SK-N-SH (cell line): ENCODE data around the gene NRCAM. TPM values are rescaled to one million over a fixed set of nuclear protein-coding genes. Genes with fewer than 3 reads are reported as not detected.

ENCODE experiments used
- CTCF ChIA-PET: fragments of 300-600, 350-600 bp; formaldehyde crosslinking; extraction: SDS; loops from one replicate; lab custom pipeline; 2021; lab: Yijun Ruan, JAX
- POLR2A ChIA-PET: fragments of 350-600 bp; sonication (Branson Sonifier 250); formaldehyde crosslinking; extraction: SDS; loops from one replicate; lab custom pipeline; 2020; ENCODE audit warnings: antibody characterized with exemption, inconsistent platforms; lab: Yijun Ruan, JAX
- DNase-seq: peaks from one replicate; pipeline ENCODE4 v3.0.0; 2012
- H2AFZ ChIP-seq: fragments of 200-600 bp; sonication (generic); 2 replicates; pipeline ENCODE4 v1.8.1; 2016; ENCODE audit warnings: antibody characterized with exemption, mild to moderate bottlenecking, low read depth
- H3F3A ChIP-seq: fragments of 200-600 bp; sonication (generic); replicated peaks from 2 replicates; pipeline ENCODE3; 2016; ENCODE audit warnings: antibody characterized with exemption, mild to moderate bottlenecking; ENCODE audit not compliant: insufficient read depth
- H3K27ac ChIP-seq, 2 experiments: fragments of 200-500 bp in 1 of 2; fragments of 200-600 bp in 1 of 2; sonication (Bioruptor generic) in 1 of 2; sonication (generic), shearing (Covaris generic) in 1 of 2; 2 replicates each; pipeline versions ENCODE4 v1.5.1 to v1.6.1; 2014 to 2016; ENCODE audit warnings: low read depth in 2 of 2, inconsistent platforms in 1 of 2, low read length in 1 of 2, mild to moderate bottlenecking in 1 of 2, mixed read lengths in 1 of 2
- H3K27me3 ChIP-seq: fragments of 200-600 bp; sonication (generic), shearing (Covaris generic); 2 replicates; pipeline ENCODE4 v1.6.1; 2016; ENCODE audit warnings: mixed run types; ENCODE audit not compliant: insufficient read depth
- H3K36me3 ChIP-seq, 2 experiments: fragments of 200-500 bp in 1 of 2; fragments of 200-600 bp in 1 of 2; sonication (Bioruptor generic) in 1 of 2; sonication (generic) in 1 of 2; replicated peaks in 1 of 2; 2 replicates each; pipeline versions ENCODE3 to v1.5.1; 2014 to 2016; ENCODE audit warnings: low read length in 1 of 2, mild to moderate bottlenecking in 1 of 2; ENCODE audit not compliant: insufficient read depth in 2 of 2, control insufficient read depth in 1 of 2
- H3K4me1 ChIP-seq, 2 experiments: fragments of 200-500 bp in 1 of 2; fragments of 200-600 bp in 1 of 2; sonication (Bioruptor generic) in 1 of 2; sonication (generic), shearing (Covaris generic) in 1 of 2; 2 replicates each; pipeline versions ENCODE4 v1.5.1 to v1.6.1; 2014 to 2016; ENCODE audit warnings: low read depth in 1 of 2, low read length in 1 of 2, mixed run types in 1 of 2; ENCODE audit not compliant: insufficient read depth in 2 of 2, control insufficient read depth in 1 of 2
- H3K4me2 ChIP-seq: fragments of 200-600 bp; sonication (generic), shearing (Covaris generic); 2 replicates; pipeline ENCODE4 v1.6.1; 2017; ENCODE audit warnings: mixed run types
- H3K4me3 ChIP-seq, 2 experiments: fragments of 200-500 bp in 1 of 2; fragments of 200-600 bp in 1 of 2; sonication (Bioruptor generic) in 1 of 2; sonication (generic), shearing (Covaris generic) in 1 of 2; 2 replicates each; pipeline versions ENCODE4 v1.5.1 to v1.8.1; 2014 to 2016; ENCODE audit warnings: low read depth in 2 of 2, inconsistent platforms in 1 of 2, low read length in 1 of 2, mild to moderate bottlenecking in 1 of 2, mixed read lengths in 1 of 2, moderate library complexity in 1 of 2
- H3K79me2 ChIP-seq: fragments of 200-600 bp; sonication (generic); 2 replicates; pipeline ENCODE4 v1.8.1; 2017; ENCODE audit warnings: mild to moderate bottlenecking; ENCODE audit not compliant: insufficient read depth
- H3K9ac ChIP-seq: fragments of 200-600 bp; sonication (generic); 2 replicates; pipeline ENCODE4 v1.6.1; 2017; ENCODE audit warnings: mixed run types
- H3K9me2 ChIP-seq: fragments of 200-600 bp; sonication (generic); 2 replicates; pipeline ENCODE4 v1.6.1; 2017; ENCODE audit warnings: mixed run types
- H3K9me3 ChIP-seq: fragments of 200-600 bp; sonication (generic); 2 replicates; pipeline ENCODE4 v1.6.1; 2017; ENCODE audit warnings: mixed run types, mild to moderate bottlenecking, moderate library complexity
- H4K20me1 ChIP-seq: fragments of 200-600 bp; sonication (generic); 2 replicates; pipeline ENCODE4 v1.6.1; 2017; ENCODE audit warnings: mild to moderate bottlenecking, mixed run types; ENCODE audit not compliant: insufficient read depth
- FOXJ3 ChIP-seq: sonication (generic); formaldehyde crosslinking; IDR thresholded peaks from 2 replicates; pipeline ENCODE4 v1.5.1; 2020; ENCODE audit warnings: mild to moderate bottlenecking, missing genetic modification reagents
- GATA2 ChIP-seq: sonication (generic); formaldehyde crosslinking; IDR thresholded peaks from 2 replicates; pipeline ENCODE4 v1.5.0; 2020; ENCODE audit warnings: mild to moderate bottlenecking, missing genetic modification reagents
- RAD21 ChIP-seq: IDR thresholded peaks from 2 replicates; pipeline ENCODE4 v1.6.1; 2012; ENCODE audit warnings: mild to moderate bottlenecking, low read length
- SIN3A ChIP-seq: IDR thresholded peaks from 2 replicates; pipeline ENCODE4 v1.6.1; 2012; ENCODE audit warnings: low read depth, mild to moderate bottlenecking, low read length, moderate library complexity, borderline replicate concordance
- SMC3 ChIP-seq: IDR thresholded peaks from 2 replicates; pipeline ENCODE4 v1.6.1; 2012; ENCODE audit warnings: low read depth, low read length, improper control_type of control experiment
- YY1 ChIP-seq: IDR thresholded peaks from 2 replicates; pipeline ENCODE4 v1.4.0; 2012; ENCODE audit warnings: low read depth, mild to moderate bottlenecking
- WGBS: methylation state at CpG from one replicate; pipeline ENCODE4 v1.1.6; 2017; ENCODE audit warnings: low lambda C conversion rate; 5-methylcytosine and 5-hydroxymethylcytosine counted together
- polyA plus RNA-seq, 3 experiments: library from polyadenylated mRNA; depleted of rRNA; stranded (reverse); fragments of >200 nt; gene quantifications; 2 replicates each; pipeline ENCODE4 v1.2.3, GENCODE V29; 2012
- TF ChIP-seq, protein P1 (sequence below): fragments of 150-350 bp; IDR thresholded peaks from 2 replicates; pipeline ENCODE4 v1.6.1; 2017; ENCODE audit warnings: antibody characterized with exemption, low read length, low read depth, borderline replicate concordance
- TF ChIP-seq, protein P2 (sequence below): IDR thresholded peaks from 2 replicates; pipeline ENCODE4; 2012
- TF ChIP-seq, protein P3 (sequence below): IDR thresholded peaks from 2 replicates; pipeline ENCODE4 v1.4.0; 2012; ENCODE audit warnings: low read depth, borderline replicate concordance

NRCAM gene
- polyA plus RNA-seq, 1 of the 3 experiments (the other 2 are of a cell fraction) = 1.1 TPM

DNA sequence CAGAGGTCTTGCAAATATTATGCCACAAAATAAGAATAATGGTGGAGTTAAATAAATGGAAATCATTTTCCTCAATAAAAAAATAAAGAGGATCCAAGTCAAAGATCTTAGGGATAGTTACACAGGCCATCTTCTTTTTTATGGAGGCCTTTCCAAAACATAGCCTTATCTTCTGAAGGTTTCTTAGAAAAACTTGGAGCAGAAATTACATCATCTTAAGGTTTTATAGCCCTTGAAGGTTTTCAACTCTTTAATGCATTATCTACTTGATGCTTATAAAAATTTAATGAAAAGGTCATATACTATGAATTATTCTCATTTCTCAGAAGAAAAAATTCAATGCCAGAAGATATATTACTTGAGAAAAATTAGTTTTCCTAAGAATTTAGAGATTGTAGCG lies 231.8 kb downstream of the NRCAM start:
- no peaks in the 10 kb centered on the region for H3K27me3 ChIP-seq
- TF ChIP-seq, protein P1, sequence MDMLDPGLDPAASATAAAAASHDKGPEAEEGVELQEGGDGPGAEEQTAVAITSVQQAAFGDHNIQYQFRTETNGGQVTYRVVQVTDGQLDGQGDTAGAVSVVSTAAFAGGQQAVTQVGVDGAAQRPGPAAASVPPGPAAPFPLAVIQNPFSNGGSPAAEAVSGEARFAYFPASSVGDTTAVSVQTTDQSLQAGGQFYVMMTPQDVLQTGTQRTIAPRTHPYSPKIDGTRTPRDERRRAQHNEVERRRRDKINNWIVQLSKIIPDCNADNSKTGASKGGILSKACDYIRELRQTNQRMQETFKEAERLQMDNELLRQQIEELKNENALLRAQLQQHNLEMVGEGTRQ = no peak
- TF ChIP-seq SMC3 (no peak), RAD21 (no peak), YY1 (no peak), SIN3A (no peak), GATA2 (CRISPR knock-in tag) (no peak), FOXJ3 (CRISPR knock-in tag) (no peak)
- TF ChIP-seq, protein P2, sequence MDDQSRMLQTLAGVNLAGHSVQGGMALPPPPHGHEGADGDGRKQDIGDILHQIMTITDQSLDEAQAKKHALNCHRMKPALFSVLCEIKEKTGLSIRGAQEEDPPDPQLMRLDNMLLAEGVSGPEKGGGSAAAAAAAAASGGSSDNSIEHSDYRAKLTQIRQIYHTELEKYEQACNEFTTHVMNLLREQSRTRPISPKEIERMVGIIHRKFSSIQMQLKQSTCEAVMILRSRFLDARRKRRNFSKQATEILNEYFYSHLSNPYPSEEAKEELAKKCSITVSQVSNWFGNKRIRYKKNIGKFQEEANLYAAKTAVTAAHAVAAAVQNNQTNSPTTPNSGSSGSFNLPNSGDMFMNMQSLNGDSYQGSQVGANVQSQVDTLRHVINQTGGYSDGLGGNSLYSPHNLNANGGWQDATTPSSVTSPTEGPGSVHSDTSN = no peak
- TF ChIP-seq, all 33 proteins: peak for 0
- peaks cover 0 to 16% of the 10 kb centered on the region in 2 experiments for H3K36me3 ChIP-seq
- ChIA-PET POLR2A (no interaction called here), CTCF (no interaction called here)
- no peaks in the 10 kb centered on the region for H3K79me2 ChIP-seq
- H2AFZ ChIP-seq = no peak overlapping the region
- H3F3A ChIP-seq = no peaks in the 10 kb centered on the region
- no peaks in the 10 kb centered on the region for H3K9me3 ChIP-seq
- no peak overlapping the region for H3K27ac ChIP-seq
- no peaks in the 10 kb centered on the region for H4K20me1 ChIP-seq
- no peak for DNase-seq
- 63% methylated on average over 1 of the region's 1 CpG for WGBS
- H3K4me1 ChIP-seq = peaks cover 2 to 4% of the 10 kb centered on the region in 2 experiments; a peak in 3 of 4 replicates
- no peak overlapping the region for H3K4me3 ChIP-seq
- H3K4me2 ChIP-seq = no peak overlapping the region
- no peak overlapping the region for H3K9ac ChIP-seq
- no peaks in the 10 kb centered on the region for H3K9me2 ChIP-seq

DNA sequence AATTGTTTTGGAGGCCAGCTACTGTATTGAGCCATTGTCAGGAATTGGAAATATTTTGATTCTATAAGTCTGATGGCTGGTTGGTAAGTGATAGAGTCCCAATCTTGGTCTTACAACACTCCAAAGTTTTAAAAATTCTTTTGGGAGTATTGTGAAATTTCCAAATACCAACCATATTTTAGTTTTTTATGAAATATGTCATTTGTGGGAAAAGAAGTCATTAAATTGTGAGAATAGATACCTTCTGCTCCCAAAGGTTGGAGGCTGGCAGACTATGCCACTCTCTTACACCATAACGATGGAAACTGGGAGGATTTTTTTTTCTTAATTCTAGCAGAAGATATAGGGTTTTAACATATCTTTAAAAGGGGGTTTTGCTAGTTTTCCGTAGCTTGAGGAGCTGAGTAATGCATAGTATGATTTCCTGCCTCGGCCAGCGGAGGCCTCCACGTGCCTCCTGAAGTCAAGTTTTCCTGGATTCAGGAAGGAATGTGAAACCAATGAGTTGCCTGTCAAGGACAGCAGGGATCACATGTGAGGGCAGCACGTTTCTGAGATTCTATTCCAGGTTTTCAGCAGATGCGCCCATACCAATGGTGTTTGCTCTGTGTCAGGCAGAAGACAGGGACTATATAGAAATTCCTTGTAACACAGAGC lies 233.9 kb downstream of the NRCAM start:
- CTCF ChIA-PET = interaction anchor here (0.9 to 1.3 kb wide), 2 partner anchors 29 to 275 kb away, joined by 3 to 6 read pairs; no protein-coding TSS in a partner anchor
- Histone ChIP-seq H3K4me3 (no peak overlapping the region), H2AFZ (no peak overlapping the region), H3F3A (no peaks in the 10 kb centered on the region), H4K20me1 (no peaks in the 10 kb centered on the region), H3K79me2 (no peaks in the 10 kb centered on the region), H3K9me3 (no peaks in the 10 kb centered on the region), H3K27me3 (no peaks in the 10 kb centered on the region), H3K4me2 (no peak overlapping the region), H3K9me2 (no peaks in the 10 kb centered on the region), H3K4me1 (peaks cover 2 to 4% of the 10 kb centered on the region in 2 experiments; a peak in 3 of 4 replicates), H3K27ac (no peak overlapping the region), H3K9ac (no peak overlapping the region), H3K36me3 (peaks cover 0 to 13% of the 10 kb centered on the region in 2 experiments)
- TF ChIP-seq RAD21 = peak; percentile 28; the same call in 1 of the 2 replicates
- TF ChIP-seq, protein P3, sequence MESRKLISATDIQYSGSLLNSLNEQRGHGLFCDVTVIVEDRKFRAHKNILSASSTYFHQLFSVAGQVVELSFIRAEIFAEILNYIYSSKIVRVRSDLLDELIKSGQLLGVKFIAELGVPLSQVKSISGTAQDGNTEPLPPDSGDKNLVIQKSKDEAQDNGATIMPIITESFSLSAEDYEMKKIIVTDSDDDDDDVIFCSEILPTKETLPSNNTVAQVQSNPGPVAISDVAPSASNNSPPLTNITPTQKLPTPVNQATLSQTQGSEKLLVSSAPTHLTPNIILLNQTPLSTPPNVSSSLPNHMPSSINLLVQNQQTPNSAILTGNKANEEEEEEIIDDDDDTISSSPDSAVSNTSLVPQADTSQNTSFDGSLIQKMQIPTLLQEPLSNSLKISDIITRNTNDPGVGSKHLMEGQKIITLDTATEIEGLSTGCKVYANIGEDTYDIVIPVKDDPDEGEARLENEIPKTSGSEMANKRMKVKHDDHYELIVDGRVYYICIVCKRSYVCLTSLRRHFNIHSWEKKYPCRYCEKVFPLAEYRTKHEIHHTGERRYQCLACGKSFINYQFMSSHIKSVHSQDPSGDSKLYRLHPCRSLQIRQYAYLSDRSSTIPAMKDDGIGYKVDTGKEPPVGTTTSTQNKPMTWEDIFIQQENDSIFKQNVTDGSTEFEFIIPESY = no peak
- no peak for DNase-seq
- POLR2A ChIA-PET = no interaction called here
- 60% methylated on average over 7 of the region's 7 CpGs for WGBS
